ENCODE results near the gene REC8.

Gene REC8

DNA sequence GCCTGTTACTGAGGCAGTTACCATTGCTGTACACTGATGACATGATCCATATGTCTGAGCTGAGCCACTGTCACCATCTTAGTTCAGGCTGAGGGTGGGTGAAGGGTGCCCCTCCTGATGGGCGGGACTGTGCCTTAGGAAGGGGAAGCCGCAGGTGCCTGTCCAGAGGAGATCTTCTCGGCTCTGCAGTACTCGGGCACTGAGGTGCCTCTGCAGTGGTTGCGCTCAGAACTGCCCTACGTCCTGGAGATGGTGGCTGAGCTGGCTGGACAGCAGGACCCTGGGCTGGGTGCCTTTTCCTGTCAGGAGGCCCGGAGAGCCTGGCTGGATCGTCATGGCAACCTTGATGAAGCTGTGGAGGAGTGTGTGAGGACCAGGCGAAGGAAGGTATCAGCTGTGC is 20.9 kb upstream of the REC8 start:
- TF ChIP-seq, protein P1, sequence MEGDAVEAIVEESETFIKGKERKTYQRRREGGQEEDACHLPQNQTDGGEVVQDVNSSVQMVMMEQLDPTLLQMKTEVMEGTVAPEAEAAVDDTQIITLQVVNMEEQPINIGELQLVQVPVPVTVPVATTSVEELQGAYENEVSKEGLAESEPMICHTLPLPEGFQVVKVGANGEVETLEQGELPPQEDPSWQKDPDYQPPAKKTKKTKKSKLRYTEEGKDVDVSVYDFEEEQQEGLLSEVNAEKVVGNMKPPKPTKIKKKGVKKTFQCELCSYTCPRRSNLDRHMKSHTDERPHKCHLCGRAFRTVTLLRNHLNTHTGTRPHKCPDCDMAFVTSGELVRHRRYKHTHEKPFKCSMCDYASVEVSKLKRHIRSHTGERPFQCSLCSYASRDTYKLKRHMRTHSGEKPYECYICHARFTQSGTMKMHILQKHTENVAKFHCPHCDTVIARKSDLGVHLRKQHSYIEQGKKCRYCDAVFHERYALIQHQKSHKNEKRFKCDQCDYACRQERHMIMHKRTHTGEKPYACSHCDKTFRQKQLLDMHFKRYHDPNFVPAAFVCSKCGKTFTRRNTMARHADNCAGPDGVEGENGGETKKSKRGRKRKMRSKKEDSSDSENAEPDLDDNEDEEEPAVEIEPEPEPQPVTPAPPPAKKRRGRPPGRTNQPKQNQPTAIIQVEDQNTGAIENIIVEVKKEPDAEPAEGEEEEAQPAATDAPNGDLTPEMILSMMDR (IDR thresholded peaks at IDR 0.05; ENCODE audit: low read length, missing control alignments) = no peak
- H3K4me3 ChIP-seq (replicated peaks; ENCODE audit: low read depth, low read length) = no peak overlapping the region
- no peak for DNase-seq (ENCODE audit: low read depth)

DNA sequence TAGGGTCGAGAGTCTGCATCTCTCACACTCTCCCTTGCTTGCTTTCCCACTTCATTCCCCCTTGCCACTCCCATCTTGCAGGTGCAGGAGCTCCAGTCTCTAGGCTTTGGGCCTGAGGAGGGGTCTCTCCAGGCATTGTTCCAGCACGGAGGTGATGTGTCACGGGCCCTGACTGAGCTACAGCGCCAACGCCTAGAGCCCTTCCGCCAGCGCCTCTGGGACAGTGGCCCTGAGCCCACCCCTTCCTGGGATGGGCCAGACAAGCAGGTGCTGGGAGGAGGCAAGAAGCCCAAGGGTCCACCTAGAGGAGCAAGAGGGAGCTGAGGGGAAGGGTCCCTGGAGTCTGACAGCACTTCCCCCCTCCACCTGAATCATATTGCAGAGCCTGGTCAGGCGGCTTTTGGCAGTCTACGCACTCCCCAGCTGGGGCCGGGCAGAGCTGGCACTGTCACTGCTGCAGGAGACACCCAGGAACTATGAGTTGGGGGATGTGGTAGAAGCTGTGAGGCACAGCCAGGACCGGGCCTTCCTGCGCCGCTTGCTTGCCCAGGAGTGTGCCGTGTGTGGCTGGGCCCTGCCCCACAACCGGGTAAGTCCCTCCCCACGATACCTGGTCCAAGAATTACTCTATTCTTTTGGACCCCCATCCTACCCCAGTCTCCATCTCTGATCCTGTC is 20.3 kb upstream of the REC8 start:
- H3K4me3 ChIP-seq (replicated peaks; ENCODE audit: low read depth, low read length) = no peak overlapping the region
- TF ChIP-seq, protein P1 (IDR thresholded peaks at IDR 0.05; ENCODE audit: low read length, missing control alignments) = no peak
- DNase-seq (ENCODE audit: low read depth) = no peak

DNA sequence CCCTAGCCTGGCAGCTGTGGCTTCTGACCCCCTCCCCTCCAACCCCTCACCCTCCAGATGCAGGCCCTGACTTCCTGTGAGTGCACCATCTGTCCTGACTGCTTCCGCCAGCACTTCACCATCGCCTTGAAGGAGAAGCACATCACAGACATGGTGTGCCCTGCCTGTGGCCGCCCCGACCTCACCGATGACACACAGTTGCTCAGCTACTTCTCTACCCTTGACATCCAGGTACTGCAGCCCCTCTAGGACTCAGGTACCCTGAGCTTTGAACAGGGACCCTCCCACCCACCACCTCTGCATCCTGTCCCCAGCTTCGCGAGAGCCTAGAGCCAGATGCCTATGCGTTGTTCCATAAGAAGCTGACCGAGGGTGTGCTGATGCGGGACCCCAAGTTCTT is 16.8 kb upstream of the REC8 start:
- DNase-seq (ENCODE audit: low read depth) = no peak
- no peak overlapping the region for H3K4me3 ChIP-seq (replicated peaks; ENCODE audit: low read depth, low read length)
- TF ChIP-seq, protein P1 (IDR thresholded peaks at IDR 0.05; ENCODE audit: low read length, missing control alignments) = no peak

- no peak overlapping the region for H3K4me3 ChIP-seq (replicated peaks; ENCODE audit: low read depth, low read length)
- TF ChIP-seq, protein P1 (IDR thresholded peaks at IDR 0.05; ENCODE audit: low read length, missing control alignments) = no peak
- DNase-seq (ENCODE audit: low read depth) = no peak
Observed at GRCh38 chr14:24156840-24157239, 15.0 kb upstream of the REC8 start.

DNA sequence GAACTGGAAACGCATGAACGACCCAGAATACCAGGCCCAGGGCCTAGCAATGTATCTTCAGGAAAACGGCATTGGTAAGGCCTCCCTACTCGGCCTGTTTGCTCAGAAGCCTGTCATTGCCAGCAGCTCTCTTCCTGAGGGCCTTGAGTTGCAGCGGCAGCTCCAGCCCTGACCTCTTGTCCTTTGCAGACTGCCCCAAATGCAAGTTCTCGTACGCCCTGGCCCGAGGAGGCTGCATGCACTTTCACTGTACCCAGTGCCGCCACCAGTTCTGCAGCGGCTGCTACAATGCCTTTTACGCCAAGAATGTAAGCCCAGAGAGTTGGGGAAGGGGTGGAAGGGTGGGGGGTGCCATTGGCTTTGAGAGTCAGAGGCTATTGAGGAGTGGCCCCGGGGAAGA is 14.5 kb upstream of the REC8 start:
- H3K4me3 ChIP-seq (replicated peaks; ENCODE audit: low read depth, low read length) = no peak overlapping the region
- TF ChIP-seq, protein P1 (IDR thresholded peaks at IDR 0.05; ENCODE audit: low read length, missing control alignments) = no peak
- no peak for DNase-seq (ENCODE audit: low read depth)

DNA sequence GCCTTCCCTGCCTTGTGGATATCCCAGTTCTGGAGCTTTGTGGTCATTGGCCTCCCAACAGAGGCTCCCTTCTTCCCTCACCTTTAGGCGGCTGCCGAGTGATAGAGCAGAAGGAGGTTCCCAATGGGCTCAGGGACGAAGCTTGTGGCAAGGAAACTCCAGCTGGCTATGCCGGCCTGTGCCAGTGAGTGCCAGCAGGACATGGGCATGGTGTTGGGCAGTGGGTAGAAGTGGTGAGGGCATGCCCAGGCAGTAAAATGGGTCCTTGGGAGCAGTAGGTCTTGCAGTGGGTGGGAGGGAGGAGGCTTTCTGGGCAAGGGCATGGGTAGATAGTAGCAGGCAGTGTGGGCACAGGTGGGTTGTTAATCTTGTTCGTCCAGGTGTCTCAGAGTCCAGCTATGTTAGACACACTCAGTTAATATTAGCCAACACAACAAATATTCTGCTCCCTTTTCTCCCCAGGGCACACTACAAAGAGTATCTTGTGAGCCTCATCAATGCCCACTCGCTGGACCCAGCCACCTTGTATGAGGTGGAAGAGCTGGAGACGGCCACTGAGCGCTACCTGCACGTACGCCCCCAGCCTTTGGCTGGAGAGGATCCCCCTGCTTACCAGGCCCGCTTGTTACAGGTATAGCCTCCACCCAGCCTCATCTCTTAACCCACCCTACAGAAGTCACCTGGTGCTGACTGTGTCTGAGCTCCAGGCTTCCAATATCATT is 11.9 kb upstream of the REC8 start:
- TF ChIP-seq, protein P1 (IDR thresholded peaks at IDR 0.05; ENCODE audit: low read length, missing control alignments) = no peak
- no peak for DNase-seq (ENCODE audit: low read depth)
- H3K4me3 ChIP-seq (replicated peaks; ENCODE audit: low read depth, low read length) = no peak overlapping the region

DNA sequence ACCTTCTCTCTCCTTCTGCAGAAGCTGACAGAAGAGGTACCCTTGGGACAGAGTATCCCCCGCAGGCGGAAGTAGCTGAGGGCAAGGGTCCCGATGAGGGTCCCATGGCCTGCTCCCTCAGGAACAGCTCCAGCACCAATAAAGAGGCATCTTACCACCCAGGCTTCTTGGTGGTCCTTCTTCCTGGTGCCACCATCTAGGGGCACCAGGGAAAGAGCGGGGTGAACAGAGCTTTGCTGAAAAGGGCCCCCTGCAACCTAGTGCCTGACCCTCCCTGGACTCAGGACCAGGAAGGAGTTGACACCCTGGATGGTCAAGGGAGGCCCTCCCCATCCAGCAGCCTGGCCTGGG is 11.4 kb upstream of the REC8 start:
- H3K4me3 ChIP-seq (replicated peaks; ENCODE audit: low read depth, low read length) = no peak overlapping the region
- TF ChIP-seq, protein P1 (IDR thresholded peaks at IDR 0.05; ENCODE audit: low read length, missing control alignments) = no peak
- DNase-seq (ENCODE audit: low read depth) = no peak
